NK-92 treated with Interleukin-12 subunit alpha and Interleukin-12 subunit beta, amount 100 ng/mL, for 24 hours (cell line): ENCODE data around the gene RBMXL3.

Experiments
- DNase-seq: peaks from one replicate; lab custom pipeline; 2025; lab: John Stamatoyannopoulos, UW

RBMXL3 gene

DNA sequence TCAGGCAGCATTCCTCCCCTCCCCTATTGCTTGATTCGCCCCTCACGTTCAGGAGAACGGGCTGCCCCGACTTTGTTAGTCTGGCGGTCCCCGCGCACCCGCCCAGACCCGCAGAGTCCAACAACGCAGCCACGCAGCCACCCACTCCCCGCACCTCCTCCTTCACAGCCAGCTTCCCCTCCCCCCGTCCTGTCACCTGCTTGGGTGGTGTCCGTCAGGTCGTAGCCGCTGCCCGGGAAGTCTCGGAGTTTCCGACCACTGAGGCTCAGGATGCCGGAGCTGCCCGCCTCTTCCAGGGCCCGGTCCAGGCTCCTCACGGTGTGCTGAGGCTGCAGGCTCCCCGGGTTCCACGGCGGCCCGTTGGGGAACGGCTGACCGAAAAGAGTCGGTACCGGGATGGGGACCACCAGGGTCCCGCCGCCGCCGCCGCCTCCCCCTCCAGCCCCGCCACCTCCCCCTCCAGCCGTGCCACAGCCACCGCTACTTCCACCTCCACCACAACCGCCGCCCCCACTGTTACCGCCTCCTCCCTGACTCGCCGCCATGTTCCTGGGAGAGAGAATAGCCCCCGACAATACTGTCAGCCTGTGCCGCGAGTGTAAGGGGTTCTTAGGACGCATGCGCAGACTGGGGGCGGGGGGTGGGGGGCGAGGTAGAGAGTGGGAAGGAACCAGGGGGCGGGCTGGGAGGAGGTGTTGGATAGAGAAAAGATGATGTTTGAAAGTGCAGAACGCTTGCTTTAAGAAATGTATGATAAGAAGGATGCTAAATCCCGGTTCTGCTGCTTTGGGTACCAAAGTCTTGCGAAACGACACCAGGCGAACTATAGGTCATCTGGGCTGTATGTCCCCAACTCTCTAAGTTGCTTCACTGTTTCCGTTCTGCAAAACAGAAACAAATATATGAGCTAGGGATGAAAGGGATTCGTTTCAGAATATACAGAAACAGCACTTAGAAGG, 44.6 kb downstream of the RBMXL3 start, which contains the start of gene LRCH2:
Gene LRCH2, minus strand, starts transcription at position 600 of the 959 bp plus-strand sequence. Its CDS starts 55 bp downstream, at position 545.
- DNase-seq, result no peak

DNA sequence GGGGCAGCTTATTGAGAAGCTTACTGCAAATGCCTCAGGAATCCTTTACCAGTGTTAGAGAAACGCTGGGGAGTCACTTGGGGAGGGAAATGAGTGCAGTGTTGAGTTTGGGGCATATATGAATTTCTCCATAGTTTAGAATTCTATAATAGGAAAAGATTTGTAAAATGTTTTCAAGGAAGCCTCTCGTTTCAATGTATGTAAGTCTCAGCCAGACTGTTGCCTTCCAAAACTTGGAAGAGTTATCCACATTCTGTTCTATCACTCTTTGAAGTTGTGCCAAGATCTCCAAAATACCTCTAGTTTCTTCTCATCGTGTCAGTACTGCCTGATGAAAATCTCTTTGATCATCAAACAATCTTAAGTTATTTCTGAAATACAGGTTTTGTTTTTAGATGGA, 45.3 kb downstream of the RBMXL3 start:
- no peak for DNase-seq

DNA sequence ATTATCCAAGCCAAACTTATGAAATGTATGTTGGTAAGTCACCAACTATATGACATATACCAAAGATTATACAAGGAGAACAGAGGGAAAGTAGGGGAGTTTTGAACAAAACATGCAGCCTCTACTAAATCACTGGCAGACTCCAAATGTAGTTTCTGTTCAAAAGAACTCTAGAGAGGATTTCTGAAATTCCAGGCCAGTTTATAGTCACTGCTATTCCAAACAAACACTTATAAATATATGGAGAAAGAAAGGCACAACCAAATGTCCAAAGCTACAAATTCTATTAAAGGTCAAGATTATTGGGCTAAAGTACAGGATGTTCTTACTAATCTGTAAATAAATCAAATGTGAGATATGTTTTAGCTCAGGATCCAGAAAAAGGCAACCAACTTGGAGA, 47.4 kb downstream of the RBMXL3 start:
- no peak for DNase-seq

DNA sequence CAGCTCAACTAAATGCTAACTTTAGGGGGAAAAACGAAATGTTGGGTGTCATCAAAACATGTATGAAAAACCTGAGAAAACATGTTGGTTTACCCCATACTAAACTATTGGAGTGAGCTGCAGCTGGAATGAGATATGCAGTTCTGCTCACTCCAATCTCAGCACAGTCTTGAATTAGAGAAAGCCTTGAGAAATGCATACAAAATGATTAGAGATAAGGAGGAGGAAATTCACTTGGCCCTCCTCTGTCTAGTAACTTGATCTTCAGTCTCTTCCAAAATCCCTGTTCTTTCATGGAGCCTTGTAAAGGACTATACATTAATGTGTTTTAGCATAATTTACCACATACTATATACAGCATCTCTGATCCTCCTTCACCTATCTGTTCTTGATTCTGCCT, 47.8 kb downstream of the RBMXL3 start:
- DNase-seq, result no peak
